DMS153 (cell line): Measurements from ENCODE around the gene MVB12A.

Experiments used
- DNase-seq: peaks from one replicate; lab custom pipeline; 2025; lab: John Stamatoyannopoulos, UW

MVB12A gene

GRCh38 chr19:17405250-17406045 lies 14.4 kb upstream of the MVB12A start, which contains the start of gene BST2:
BST2 (minus strand) TSS chr19:17405630; CDS start chr19:17405575, 55 bp downstream.
- peak; percentile 14 for DNase-seq

DNA sequence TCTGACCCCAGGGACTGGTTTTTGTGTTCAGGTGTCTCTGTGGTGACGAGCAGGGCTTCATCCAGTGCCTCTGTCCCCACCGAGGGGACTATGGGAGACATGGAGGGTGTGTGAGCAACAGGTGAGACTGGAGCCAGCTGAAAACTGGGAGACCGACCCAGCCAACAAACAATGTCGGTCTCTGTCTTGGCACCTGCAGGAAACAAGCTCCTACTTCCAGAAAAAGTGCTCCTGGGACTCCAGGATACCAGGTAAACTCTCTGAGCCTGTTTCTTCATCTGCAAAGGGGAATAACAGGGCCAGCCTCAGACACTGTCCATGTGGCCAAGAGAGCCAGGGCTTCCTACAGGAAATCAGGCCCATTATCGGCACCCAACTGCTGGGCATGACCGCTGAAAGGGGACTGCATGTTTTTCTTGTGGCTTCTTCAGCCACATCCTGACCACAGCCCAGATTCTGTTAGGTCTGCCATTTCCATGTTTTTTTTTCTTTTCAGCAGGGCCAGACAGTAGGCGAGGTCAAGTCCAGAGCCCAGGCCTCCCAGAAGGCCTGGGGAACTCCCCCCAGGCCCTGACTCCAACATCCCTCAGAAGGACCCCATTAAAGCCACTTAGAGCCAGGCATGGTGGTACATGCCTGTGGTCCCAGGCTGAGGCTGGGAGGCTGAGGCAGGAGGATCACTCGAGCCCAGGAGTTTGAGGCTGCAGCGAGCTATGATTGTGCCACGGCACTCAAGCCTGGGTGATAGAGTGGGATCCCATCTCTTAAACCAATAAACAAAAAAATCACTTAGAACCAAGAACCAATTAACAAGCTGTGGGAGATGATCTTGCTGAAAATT lies 13.6 kb upstream of the MVB12A start:
- DNase-seq, result no peak

- no peak for DNase-seq
Observed at GRCh38 chr19:17406887-17407196, 13.0 kb upstream of the MVB12A start.

DNA sequence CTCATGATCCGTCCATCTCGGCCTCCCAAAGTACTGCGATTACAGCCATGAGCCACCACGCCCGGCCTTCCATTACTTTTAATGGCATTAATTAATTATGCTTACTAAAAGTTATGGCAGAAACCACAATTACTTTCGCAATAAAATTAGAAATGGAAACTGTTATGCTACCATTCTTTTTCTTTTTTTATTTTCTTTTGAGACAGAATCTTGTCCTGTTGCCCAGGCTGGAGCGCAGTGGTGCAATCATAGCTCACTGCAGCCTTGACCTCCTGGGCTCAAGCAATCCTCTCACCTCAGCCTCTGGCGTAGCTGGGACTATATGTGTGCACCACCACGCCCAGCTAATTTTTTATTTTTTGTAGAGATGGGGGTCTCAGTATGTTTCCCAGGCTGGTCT lies 9.9 kb upstream of the MVB12A start:
- DNase-seq, result no peak

- no peak for DNase-seq
Observed at GRCh38 chr19:17411801-17412200, 8.0 kb upstream of the MVB12A start.

GRCh38 chr19:17414097-17414496 lies 5.8 kb upstream of the MVB12A start:
- no peak for DNase-seq

DNA sequence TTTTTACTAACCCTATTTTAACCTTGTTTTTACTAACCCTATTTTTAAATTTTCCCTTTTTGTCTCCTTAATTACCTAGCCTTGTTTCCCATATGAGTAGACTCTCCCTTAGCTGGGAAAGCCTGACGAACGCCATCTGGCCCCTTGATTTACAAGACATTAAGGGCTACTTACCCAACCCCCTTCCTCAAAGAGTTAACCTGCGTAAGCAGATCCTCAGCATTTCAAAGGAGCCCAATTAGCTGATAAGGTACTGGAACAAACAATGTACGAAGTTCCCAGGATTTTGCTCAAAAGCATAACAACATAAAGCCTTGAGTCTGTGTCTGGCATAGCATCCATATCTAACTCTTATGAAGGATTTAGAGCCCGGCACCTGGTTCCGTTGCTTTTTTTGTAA lies 4.7 kb upstream of the MVB12A start:
- DNase-seq, result no peak

- DNase-seq, result no peak
Observed at GRCh38 chr19:17418710-17419109, 1.1 kb upstream of the MVB12A start.

- DNase-seq, result no peak
Observed at GRCh38 chr19:17419154-17419620, 660 bp upstream of the MVB12A start.

GRCh38 chr19:17420475-17420924 lies 653 bp downstream of the MVB12A start:
- peak; percentile 1 for DNase-seq

DNA sequence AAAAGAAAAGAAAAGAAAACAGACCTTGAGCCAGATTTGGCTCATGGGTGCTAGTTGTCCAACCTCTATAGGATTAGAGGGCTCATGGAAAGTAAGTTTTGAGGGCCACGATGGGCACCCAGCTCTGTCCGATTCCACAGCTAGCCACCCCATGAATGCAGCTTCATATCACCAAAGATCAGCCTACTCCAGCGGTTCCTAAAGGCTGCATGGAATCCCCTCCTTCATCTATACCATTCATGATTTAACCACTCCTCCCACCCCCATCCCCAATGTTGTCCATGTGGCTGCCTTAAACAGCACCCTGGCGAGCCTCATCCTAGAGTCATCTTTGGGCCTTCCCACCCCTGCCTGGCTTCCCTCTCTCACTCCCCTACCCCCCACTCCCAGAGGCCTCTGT lies 2.1 kb downstream of the MVB12A start:
- DNase-seq, result no peak

DNA sequence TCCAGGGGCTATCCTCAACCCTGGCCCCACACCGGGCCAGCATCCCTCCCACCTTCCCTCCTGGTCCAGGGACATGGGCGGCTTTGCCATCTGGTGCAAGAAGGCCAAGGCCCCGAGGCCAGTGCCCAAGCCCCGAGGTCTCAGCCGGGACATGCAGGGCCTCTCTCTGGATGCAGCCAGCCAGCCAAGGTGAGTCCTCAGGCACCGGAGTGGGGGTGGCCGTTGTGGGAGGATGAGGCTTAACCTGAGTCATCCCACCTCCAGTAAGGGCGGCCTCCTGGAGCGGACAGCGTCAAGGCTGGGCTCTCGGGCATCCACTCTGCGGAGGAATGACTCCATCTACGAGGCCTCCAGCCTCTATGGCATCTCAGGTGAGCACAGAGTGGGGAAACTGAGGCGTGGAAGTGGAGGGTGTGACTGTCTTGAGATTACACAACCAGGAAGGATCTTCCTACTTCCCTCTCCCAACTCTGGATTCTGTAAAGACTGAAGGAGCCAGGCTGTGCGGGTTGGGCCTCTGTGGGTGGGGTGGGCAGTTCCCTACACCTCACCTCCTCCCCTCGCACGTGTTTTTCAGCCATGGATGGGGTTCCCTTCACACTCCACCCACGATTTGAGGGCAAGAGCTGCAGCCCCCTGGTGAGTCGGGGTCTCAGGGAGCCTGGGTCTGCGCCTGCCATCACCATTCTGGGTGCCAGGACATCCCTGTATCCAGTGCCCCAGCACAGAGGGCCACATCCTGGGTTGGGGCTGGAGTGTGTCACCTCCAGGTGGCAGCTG lies 3.8 kb downstream of the MVB12A start:
- no peak for DNase-seq

- DNase-seq, result no peak
Observed at GRCh38 chr19:17424743-17425365, 5.0 kb downstream of the MVB12A start.

GRCh38 chr19:17429641-17430113 lies 9.8 kb downstream of the MVB12A start:
- DNase-seq, result no peak

GRCh38 chr19:17431417-17431816 lies 11.6 kb downstream of the MVB12A start:
- no peak for DNase-seq

- DNase-seq, result no peak
Observed at GRCh38 chr19:17435218-17435617, 15.4 kb downstream of the MVB12A start.

DNA sequence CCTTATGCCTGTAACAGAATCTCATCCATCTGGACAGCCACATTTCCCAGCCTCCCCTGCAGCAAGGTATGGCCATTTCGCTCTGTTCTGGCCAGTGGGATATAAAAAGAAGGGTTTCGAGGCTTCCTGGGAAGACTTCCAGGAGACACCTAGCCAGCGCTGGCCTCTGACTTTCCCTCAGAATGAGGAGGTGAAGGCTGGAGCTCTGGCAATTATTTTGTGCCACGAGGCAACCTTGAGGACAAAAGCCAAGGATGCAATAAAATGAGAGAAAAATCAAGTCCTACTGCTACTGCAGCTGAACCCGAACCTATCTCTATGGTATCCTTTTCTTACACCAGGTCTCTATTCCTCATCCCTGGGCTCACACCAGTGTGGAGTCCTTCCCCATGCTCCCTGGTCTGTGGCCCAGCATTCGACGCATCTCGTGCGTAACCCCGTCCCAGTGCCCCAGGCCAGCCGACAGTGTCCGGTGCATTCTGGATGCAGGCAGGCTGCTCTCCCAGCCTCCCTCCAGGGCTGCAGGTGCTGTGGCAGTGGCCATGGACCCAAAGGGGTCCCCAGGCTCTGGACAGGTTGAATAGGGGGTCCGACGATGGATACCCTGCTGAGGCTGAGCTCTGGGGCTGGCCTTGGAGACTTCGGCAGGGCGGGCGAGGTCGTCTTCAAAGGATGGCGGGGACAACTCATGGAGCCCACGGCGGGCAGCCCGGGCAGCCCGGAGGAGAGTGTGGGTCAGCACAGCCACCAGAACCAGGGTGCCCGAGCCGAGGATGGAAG lies 16.4 kb downstream of the MVB12A start:
- DNase-seq, result no peak

GRCh38 chr19:17436874-17437267 lies 17.0 kb downstream of the MVB12A start:
- no peak for DNase-seq

GRCh38 chr19:17441241-17442021 lies 21.6 kb downstream of the MVB12A start:
- no peak for DNase-seq

DNA sequence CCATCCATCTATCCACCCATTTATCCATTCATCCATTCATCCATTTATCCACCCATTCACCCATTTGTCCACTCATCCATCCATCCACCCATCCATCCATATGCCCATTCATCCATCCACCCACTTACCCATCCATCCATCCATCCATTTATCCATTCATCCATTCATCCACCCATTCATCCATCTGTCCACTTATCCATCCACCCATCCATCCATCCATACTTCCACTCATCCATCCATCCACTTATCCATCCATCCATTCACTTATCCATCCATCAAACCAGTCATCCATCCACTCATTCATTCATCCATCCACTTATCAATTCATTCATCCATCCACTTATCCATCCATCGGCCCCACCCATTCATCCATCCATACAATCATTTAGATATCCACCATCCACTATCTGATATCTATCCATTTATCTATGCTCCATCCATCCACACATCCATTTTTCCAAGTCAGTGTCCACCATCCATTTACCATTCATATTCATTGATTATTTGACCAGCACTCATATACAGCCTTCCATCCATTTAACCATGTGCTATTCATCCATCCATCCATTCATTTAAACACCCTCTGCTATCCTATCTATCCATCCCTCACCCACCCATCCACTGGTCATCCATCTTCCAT lies 25.8 kb downstream of the MVB12A start:
- DNase-seq, result no peak
